Activated effector memory CD4-positive, alpha-beta T cell treated with anti-CD3 and anti-CD28 coated beads, Interleukin-2, amount 50 U/mL, for 16 hours (primary cell): ENCODE data around the gene NAA10.

Source experiments
- DNase-seq: peaks from one replicate; pipeline ENCODE4 v3.0.0-alpha.2; 2020

The NAA10 gene

GRCh38 chrX:153927922-153928760 is 6.7 kb downstream of the NAA10 start:
- peak; percentile 97 for DNase-seq

GRCh38 chrX:153927672-153927921 is 7.2 kb downstream of the NAA10 start:
- DNase-seq, result no peak

- DNase-seq, result peak; percentile 89
Measured at GRCh38 chrX:153926858-153927671, 7.8 kb downstream of the NAA10 start.

- no peak for DNase-seq
Measured at GRCh38 chrX:153926552-153926857, 8.3 kb downstream of the NAA10 start.

- peak; percentile 78 for DNase-seq
Measured at GRCh38 chrX:153925739-153926551, 8.9 kb downstream of the NAA10 start, which contains the start of gene ARHGAP4. ARHGAP4 (minus strand) TSS chrX:153926264; CDS start chrX:153926202, 62 bp downstream.

GRCh38 chrX:153925387-153925738 is 9.5 kb downstream of the NAA10 start:
- no peak for DNase-seq

GRCh38 chrX:153924149-153924861 is 10.5 kb downstream of the NAA10 start:
- peak; percentile 72 for DNase-seq

- no peak for DNase-seq
Measured at GRCh38 chrX:153922932-153923857, 11.6 kb downstream of the NAA10 start.

GRCh38 chrX:153921511-153922446 is 13.1 kb downstream of the NAA10 start:
- no peak for DNase-seq

- DNase-seq, result no peak
Measured at GRCh38 chrX:153921070-153921469, 13.8 kb downstream of the NAA10 start.

GRCh38 chrX:153920546-153920945 is 14.3 kb downstream of the NAA10 start:
- DNase-seq, result no peak

GRCh38 chrX:153919281-153919680 is 15.6 kb downstream of the NAA10 start:
- DNase-seq, result no peak

- no peak for DNase-seq
Measured at GRCh38 chrX:153917869-153918268, 17.0 kb downstream of the NAA10 start.

- no peak for DNase-seq
Measured at GRCh38 chrX:153913701-153914100, 21.1 kb downstream of the NAA10 start.

- no peak for DNase-seq
Measured at GRCh38 chrX:153913211-153913610, 21.6 kb downstream of the NAA10 start.

GRCh38 chrX:153911798-153912197 is 23.0 kb downstream of the NAA10 start:
- no peak for DNase-seq

GRCh38 chrX:153910446-153910845 is 24.4 kb downstream of the NAA10 start:
- no peak for DNase-seq

- DNase-seq, result no peak
Measured at GRCh38 chrX:153909980-153910360, 24.9 kb downstream of the NAA10 start.

GRCh38 chrX:153909024-153909979 is 25.5 kb downstream of the NAA10 start:
- DNase-seq, result no peak
